Dendritic cell treated with granulocyte-macrophage colony-stimulating factor and Interleukin-4, amounts not matched to agents 40 ng/mL and 50 ng/mL, for 4 days (primary cell): ENCODE results near the gene COL5A1.
"Not testable (repeated sequence)": the region's sequence is repeated elsewhere in the genome, so short reads cannot be mapped to it uniquely, and the experiment has no call there.

ENCODE experiments used
- H3K27ac Mint-ChIP-seq: one replicate; pipeline ENCODE4 v1.8.0; 2022; ENCODE audit warnings: mild to moderate bottlenecking, mixed read lengths
- H3K27me3 Mint-ChIP-seq: one replicate; pipeline ENCODE4 v1.8.0; 2022; ENCODE audit warnings: mild to moderate bottlenecking, mixed read lengths
- H3K36me3 Mint-ChIP-seq: one replicate; pipeline ENCODE4 v1.8.0; 2022; ENCODE audit warnings: low read depth, mixed read lengths
- H3K4me1 Mint-ChIP-seq: one replicate; pipeline ENCODE4 v1.8.0; 2022; ENCODE audit warnings: low read depth, mixed read lengths
- H3K4me3 Mint-ChIP-seq: one replicate; pipeline ENCODE4 v1.8.0; 2022; ENCODE audit warnings: mild to moderate bottlenecking, moderate library complexity, mixed read lengths
- H3K9me3 Mint-ChIP-seq: one replicate; pipeline ENCODE4 v1.8.0; 2022; ENCODE audit warnings: mixed read lengths
- intact Hi-C: fragments of 100-400 bp; cut with micrococcal nuclease; formaldehyde crosslinking; loops from one replicate; pipeline ENCODE4 v1.15.0; 2022

COL5A1 gene

DNA sequence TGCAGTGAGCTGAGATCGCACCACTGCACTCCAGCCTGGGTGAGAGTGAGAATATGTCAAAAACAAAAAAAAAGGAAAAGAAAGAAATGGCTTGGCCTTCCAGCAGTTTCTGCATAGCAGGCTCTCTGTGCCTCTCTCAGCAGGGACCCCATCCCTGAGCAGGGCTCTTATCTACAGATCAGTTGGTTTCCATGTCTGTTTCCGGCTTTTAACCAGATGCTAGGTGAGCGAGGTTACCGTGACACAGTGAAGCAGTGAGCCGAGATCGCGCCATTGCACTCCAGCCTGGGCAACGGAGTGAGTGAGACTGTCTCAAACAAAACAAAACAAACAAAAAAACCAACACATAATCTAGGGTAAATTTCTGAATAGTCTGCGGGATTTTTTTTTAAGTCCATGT, 51.4 kb downstream of the COL5A1 start:
- H3K9me3 Mint-ChIP-seq, result no peaks in the 10 kb centered on the region
- H3K36me3 Mint-ChIP-seq, result no peaks in the 10 kb centered on the region
- no peak overlapping the region for H3K4me3 Mint-ChIP-seq
- no peaks in the 10 kb centered on the region for H3K4me1 Mint-ChIP-seq
- no peak overlapping the region for H3K27ac Mint-ChIP-seq
- H3K27me3 Mint-ChIP-seq, result peaks cover 30% of the 10 kb centered on the region
- intact Hi-C loops, result loop anchor here (10.0 kb wide), 1 partner anchor 722 kb away; no protein-coding TSS in a partner anchor

DNA sequence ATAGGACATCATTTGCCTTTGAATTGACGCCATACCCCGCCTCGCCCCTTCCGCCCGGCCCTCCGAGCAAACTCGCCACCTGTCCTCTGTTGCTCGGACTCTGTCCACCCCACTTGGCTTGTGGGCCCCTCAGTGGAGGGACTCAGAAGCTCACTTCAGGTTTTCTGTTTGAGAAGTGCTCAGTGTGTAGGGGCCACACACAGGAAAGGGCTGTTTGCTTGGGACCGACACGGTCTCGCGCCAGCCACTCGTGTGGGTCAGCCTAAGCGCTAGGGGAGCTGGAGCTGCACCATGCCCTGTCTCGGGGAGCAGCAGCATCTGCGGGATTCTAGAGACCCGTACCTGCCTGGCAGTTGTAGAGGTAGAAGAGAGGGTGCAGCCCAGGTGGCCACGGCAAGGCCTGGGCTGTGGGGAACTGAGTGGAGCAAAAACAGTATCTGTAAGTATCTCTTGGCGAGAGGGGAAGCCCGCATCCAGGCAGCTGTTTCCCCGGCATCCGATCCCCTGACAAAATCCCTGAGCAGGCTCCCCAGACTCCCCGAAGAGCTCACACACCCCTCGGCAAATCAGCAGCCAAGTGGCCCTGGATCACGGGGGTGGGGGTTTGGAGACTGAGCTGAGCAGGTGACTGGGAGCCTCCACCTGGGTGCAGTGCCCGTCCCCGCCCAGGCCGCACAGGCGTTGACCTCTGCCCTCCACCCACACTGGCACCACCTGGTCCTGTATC, 52.2 kb downstream of the COL5A1 start:
- Mint-ChIP-seq H3K4me3 (no peak overlapping the region), H3K36me3 (no peaks in the 10 kb centered on the region), H3K27me3 (peaks cover 30% of the 10 kb centered on the region), H3K4me1 (no peaks in the 10 kb centered on the region), H3K9me3 (no peaks in the 10 kb centered on the region), H3K27ac (no peak overlapping the region)
- intact Hi-C loops, result loop anchor here (10.0 kb wide), 1 partner anchor 721 kb away; no protein-coding TSS in a partner anchor

DNA sequence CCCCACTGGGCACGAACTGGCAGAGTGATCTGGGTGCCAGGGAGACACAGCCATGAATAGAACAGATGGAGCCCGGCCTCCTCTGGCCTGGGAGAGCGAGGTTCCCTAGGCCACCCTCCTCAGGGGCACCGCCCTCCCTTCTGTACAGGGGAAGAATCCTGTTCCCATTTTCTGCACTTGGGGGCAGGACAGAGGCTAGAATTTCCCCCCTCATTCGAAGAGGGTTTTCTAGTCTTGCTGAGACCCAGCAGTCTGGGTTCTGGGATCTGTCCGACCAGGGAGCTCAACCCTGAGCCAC, 52.7 kb downstream of the COL5A1 start:
- no peak overlapping the region for H3K4me3 Mint-ChIP-seq
- intact Hi-C loops, result loop anchor here (10.0 kb wide), 1 partner anchor 720 kb away; no protein-coding TSS in a partner anchor
- H3K9me3 Mint-ChIP-seq, result no peaks in the 10 kb centered on the region
- H3K4me1 Mint-ChIP-seq, result no peaks in the 10 kb centered on the region
- peaks cover 30% of the 10 kb centered on the region for H3K27me3 Mint-ChIP-seq
- H3K27ac Mint-ChIP-seq, result no peak overlapping the region
- H3K36me3 Mint-ChIP-seq, result no peaks in the 10 kb centered on the region

DNA sequence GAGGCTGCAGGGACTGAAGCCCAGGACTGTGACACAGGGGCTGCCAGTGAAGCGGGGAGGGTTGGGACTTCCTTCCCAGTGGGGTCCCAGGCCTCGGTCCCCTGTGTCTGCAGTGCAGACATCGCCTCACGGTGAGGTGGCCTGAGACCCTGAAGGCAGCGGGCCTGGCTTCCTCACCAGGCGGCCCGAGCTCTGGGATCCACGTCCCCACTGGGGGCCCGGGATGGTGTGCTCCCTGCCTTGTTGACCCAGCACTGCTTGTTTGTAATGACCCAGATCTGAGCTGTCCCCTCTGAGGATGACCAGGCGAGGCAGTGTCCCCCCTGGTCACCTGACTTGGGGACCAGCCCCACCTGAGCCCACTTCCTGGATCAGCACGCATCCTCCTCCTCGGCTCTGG, 53.1 kb downstream of the COL5A1 start:
- no peak overlapping the region for H3K27ac Mint-ChIP-seq
- peaks cover 34% of the 10 kb centered on the region for H3K27me3 Mint-ChIP-seq
- H3K36me3 Mint-ChIP-seq, result no peaks in the 10 kb centered on the region
- intact Hi-C loops, result loop anchor here (10.0 kb wide), 1 partner anchor 720 kb away; no protein-coding TSS in a partner anchor
- H3K9me3 Mint-ChIP-seq, result no peaks in the 10 kb centered on the region
- H3K4me1 Mint-ChIP-seq, result no peaks in the 10 kb centered on the region
- no peak overlapping the region for H3K4me3 Mint-ChIP-seq

DNA sequence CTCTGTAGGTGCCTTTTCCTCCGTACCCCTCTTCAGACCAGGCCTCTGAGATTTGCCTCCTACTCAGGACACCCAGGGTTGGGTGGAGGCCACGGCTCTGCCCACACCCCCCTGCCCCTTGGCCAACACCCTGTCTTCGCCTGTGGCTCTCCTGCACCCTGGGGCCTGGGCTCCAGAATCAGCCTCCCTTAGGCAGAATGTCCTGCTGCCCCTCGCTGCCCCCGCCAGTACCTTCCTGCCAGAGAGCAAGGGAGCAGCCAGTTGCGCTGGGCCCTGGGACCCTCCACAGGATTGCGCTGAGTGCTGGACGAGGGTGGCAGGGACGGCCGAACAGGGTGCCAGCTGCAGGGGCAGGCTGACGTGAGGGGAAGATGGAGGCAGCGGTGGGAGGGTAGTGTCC, 53.5 kb downstream of the COL5A1 start:
- Mint-ChIP-seq H3K36me3 (no peaks in the 10 kb centered on the region), H3K4me3 (no peak overlapping the region), H3K27ac (no peak overlapping the region), H3K27me3 (peaks cover 37% of the 10 kb centered on the region), H3K4me1 (no peaks in the 10 kb centered on the region), H3K9me3 (no peaks in the 10 kb centered on the region)
- intact Hi-C loops, result loop anchor here (10.0 kb wide), 1 partner anchor 720 kb away; no protein-coding TSS in a partner anchor

DNA sequence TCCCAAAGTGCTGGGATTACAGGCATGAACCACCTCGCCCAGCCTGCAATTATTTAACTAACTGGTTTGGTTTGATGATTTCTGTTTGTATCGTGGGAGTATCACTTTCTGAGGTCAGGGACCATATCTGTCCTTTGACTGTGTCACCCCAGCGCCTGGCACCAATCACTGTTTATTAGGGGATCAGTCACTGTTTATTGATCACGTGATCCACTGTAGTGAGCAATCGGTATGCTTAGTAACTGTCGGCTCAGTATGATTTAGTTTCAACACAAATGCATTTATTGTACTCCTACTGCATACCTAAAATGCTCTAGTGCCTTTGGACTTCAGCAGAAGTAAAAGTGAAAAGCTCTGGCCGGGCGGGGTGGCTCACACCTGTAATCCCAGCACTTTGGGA, 54.8 kb downstream of the COL5A1 start:
- H3K27ac Mint-ChIP-seq, result no peak overlapping the region
- peaks cover 37% of the 10 kb centered on the region for H3K27me3 Mint-ChIP-seq
- H3K9me3 Mint-ChIP-seq, result no peaks in the 10 kb centered on the region
- H3K36me3 Mint-ChIP-seq, result no peaks in the 10 kb centered on the region
- intact Hi-C loops, result loop anchor here (10.0 kb wide), 1 partner anchor 718 kb away; no protein-coding TSS in a partner anchor
- H3K4me1 Mint-ChIP-seq, result no peaks in the 10 kb centered on the region
- no peak overlapping the region for H3K4me3 Mint-ChIP-seq

DNA sequence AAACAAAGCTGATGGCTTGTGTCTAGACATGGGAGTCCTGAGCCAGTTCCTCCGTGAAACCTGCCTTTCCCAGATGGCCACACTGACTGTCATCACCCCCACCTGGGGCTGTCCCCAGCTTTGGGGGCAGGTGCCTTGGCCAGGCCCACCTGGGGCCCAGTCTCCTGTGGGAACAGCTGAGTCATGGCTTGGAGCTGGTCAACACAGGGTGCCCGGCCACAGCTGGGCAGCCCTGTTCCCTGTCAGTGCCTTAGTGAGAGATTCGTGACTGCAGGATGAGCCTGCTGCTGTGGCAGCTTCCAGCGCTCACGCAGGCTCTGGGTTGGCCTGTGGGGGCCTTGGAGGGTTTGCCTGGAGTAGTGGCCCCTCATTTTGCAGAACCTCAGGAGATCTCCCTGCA, 56.5 kb downstream of the COL5A1 start:
- intact Hi-C loops, result loop anchor here (1.0 to 10.0 kb wide), 3 partner anchors 41 to 717 kb away; no protein-coding TSS in a partner anchor
- Mint-ChIP-seq H3K4me1 (no peaks in the 10 kb centered on the region), H3K27me3 (peaks cover 30% of the 10 kb centered on the region), H3K36me3 (no peaks in the 10 kb centered on the region), H3K27ac (no peak overlapping the region), H3K4me3 (no peak overlapping the region), H3K9me3 (no peaks in the 10 kb centered on the region)

DNA sequence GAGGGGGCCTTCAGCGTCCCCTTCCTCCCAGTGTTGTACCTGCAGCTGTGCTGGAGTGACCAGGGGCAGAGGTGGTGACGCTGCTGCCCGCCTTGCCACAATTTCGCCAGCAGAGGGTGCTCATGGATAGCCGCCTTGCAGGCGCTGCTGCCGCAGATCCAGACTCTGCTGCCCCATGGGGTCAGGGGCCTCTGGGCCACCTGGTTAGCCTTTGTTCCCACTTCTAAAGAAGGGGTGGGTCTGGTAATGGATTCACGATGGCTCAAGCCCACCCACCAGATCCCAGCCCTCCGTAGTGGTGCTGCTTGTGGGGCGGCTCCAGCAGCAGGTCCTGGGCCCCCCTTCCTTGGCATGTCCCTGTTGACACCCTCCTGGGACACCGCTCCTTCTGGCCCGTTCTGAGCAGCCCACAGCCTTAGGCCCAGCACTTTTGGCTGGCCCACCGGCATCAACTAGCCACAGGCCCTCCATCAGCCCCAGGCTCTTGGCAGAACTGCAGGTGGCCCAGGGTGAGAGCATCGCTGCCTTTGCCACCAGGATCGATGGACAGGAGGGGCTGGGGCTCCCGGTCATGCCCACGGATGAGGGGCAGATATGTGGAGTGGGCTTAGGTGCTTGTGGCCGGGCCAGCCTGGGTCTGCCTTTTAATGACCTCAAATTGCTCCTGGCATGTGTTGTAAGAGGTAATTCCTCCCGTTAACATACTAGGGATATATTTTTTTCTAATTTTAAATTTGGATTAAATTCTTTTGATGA, 57.2 kb downstream of the COL5A1 start:
- Mint-ChIP-seq H3K4me1 (no peaks in the 10 kb centered on the region), H3K36me3 (no peaks in the 10 kb centered on the region), H3K27me3 (peaks cover 27% of the 10 kb centered on the region), H3K4me3 (no peak overlapping the region), H3K27ac (no peak overlapping the region), H3K9me3 (no peaks in the 10 kb centered on the region)
- intact Hi-C loops, result loop anchor here (1.0 to 10.0 kb wide), 3 partner anchors 41 to 716 kb away; no protein-coding TSS in a partner anchor

DNA sequence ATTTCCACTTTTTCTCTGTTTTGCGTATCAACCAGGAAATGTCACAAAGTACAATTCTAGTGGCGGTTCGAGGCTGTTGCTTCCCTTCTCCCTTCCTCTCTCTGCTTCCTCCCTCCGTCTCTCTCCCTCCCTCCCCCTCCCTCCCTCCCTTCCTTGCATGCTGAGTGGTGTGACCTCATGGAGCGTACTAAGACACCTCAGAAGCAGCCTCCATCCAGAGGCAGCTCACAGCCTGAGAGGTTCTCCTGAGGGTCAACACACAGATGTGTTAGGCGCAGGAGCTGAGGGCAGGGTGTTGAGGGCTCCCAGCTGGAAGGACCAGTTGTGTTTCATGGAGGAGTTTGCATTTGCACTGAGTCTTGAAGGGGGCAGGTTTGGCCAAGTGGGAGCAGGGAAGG, 57.7 kb downstream of the COL5A1 start:
- Mint-ChIP-seq H3K4me1 (no peaks in the 10 kb centered on the region), H3K9me3 (no peaks in the 10 kb centered on the region), H3K36me3 (no peaks in the 10 kb centered on the region), H3K4me3 (no peak overlapping the region), H3K27me3 (peaks cover 22% of the 10 kb centered on the region), H3K27ac (no peak overlapping the region)
- intact Hi-C loops, result loop anchor here (10.0 kb wide), 1 partner anchor 715 kb away; no protein-coding TSS in a partner anchor

DNA sequence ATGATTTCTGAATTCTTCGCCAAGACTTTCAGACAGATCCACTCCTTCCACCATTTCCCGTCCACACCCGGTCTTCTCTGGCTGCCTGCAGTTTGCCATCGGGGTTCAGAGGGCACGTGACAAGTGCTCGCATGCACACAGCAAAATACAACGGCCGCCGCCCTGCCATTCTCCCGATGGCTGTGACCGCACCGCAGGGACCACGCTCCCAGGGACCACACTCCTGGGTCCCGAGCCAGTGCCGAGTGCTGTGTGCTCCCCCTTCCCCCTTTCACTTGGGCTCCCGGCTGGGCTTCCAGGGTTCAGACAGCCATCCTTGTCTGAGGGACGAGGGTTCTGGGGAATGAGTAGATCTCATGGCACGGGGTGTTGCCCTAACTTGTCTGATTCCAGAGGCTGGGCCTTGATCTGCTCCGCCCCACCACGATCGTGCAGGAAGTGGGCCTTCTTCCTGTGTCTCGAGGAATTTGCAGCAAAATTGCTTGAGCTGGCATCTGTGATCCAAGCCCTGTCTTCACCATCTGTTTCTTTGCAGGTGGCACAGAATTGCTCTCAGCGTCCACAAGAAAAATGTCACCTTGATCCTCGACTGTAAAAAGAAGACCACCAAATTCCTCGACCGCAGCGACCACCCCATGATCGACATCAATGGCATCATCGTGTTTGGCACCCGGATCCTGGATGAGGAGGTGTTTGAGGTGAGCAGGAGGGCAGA, 59.2 kb downstream of the COL5A1 start:
- H3K36me3 Mint-ChIP-seq, result no peaks in the 10 kb centered on the region
- intact Hi-C loops, result no loop called here
- H3K4me1 Mint-ChIP-seq, result no peaks in the 10 kb centered on the region
- no peak overlapping the region for H3K27ac Mint-ChIP-seq
- H3K4me3 Mint-ChIP-seq, result no peak overlapping the region
- no peaks in the 10 kb centered on the region for H3K9me3 Mint-ChIP-seq
- H3K27me3 Mint-ChIP-seq, result peaks cover 24% of the 10 kb centered on the region

DNA sequence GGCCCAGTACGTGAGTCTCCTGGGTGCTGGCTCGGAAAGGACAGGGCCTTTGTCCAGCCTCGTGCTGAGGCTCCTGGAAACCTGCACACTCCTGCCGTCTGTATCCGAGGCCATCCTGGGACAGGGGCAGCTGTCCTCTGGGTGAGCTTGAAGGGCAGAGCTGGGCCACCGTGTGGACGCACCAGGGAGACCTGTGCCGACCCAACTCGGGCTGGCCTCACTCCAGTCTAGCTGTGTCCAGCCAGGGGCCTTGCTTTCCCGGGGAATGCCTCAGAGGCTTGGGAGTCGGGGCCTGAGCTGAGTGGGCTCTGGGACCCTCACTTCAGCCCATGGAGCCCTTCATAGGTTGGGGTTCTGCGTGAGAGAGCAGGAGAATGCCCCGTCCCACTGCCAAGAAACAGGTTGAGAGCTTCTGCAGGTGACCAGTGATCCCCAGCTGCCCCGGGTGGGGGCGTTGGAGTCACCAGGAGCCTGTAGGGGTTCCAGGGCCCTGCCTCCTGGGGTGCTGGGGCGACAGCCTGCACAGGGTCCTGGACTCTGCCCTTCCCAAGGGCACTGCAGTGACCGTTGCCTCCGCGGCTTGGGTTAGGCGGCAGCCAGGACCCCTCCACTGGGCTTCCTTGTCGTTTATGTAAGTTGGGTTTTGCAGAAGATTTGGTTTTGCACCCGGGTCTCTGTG, 60.1 kb downstream of the COL5A1 start:
- Mint-ChIP-seq H3K9me3 (no peaks in the 10 kb centered on the region), H3K27ac (no peak overlapping the region), H3K27me3 (peaks cover 25% of the 10 kb centered on the region), H3K36me3 (no peaks in the 10 kb centered on the region), H3K4me3 (no peak overlapping the region), H3K4me1 (no peaks in the 10 kb centered on the region)
- intact Hi-C loops, result no loop called here

DNA sequence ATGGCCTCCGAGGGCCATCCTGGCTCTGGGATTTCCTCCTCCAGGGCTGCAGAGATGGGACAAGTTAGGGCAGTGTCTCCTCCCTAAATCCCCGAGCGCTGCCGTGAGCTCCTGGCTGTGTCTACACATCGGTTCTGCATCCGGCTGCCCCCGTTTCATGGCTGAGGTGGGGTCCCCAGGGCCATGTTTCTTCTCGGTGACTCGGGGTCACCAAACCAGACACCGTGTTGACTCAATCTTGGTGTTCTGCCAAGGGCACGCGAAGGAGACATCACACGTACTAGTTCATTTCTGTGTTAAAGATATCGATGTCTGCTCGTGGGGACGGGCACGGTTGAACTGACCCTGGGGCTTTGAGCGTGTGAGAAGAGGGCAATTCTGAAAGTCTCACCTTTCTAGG, 60.7 kb downstream of the COL5A1 start:
- H3K9me3 Mint-ChIP-seq, result no peaks in the 10 kb centered on the region
- H3K36me3 Mint-ChIP-seq, result no peaks in the 10 kb centered on the region
- H3K4me3 Mint-ChIP-seq, result no peak overlapping the region
- H3K27ac Mint-ChIP-seq, result no peak overlapping the region
- no peaks in the 10 kb centered on the region for H3K4me1 Mint-ChIP-seq
- H3K27me3 Mint-ChIP-seq, result peaks cover 25% of the 10 kb centered on the region
- intact Hi-C loops, result no loop called here

DNA sequence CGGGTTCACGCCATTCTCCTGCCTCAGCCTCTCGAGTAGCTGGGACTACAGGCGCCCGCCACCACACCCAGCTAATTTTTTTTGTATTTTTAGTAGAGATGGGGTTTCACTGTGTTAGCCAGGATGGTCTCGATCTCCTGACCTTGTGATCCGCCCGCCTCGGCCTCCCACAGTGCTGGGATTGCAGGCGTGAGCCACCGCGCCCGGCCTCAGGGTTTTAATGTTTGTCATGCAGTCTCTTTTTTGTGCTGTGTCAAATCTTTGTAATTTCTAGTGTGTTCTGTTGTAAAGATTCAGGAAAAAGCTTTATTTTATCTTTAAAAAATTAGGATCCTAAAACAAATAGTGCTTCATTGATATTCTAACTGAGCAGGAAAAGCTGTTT, 62.1 kb downstream of the COL5A1 start:
- H3K36me3 Mint-ChIP-seq, intact Hi-C loops, H3K27ac Mint-ChIP-seq, H3K4me3 Mint-ChIP-seq, H3K4me1 Mint-ChIP-seq, H3K9me3 Mint-ChIP-seq: not testable (repeated sequence)
- peaks cover 29% of the 10 kb centered on the region for H3K27me3 Mint-ChIP-seq
